Esophagus muscularis mucosa (tissue), 4 donors: ENCODE results near the gene LYG2.
"Not testable (repeated sequence)": the region's sequence is repeated elsewhere in the genome, so short reads cannot be mapped to it uniquely, and the experiment has no call there.

Experiments
- CTCF ChIP-seq, 3 experiments: fragments of 200-600 bp in 2 of 3; fragments of 450-650 bp in 1 of 3; sonication (generic) in 2 of 3; IDR thresholded peaks; one replicate each; pipeline ENCODE4 v1.5.1; 2017 to 2019; ENCODE audit warnings: antibody characterized with exemption in 3 of 3, mild to moderate bottlenecking in 2 of 3, moderate library complexity in 1 of 3
- EP300 ChIP-seq: sonication (generic); formaldehyde crosslinking; IDR thresholded peaks from one replicate; pipeline ENCODE4 v1.6.1; 2017; ENCODE audit warnings: antibody characterized with exemption
- POLR2AphosphoS5 ChIP-seq, 2 donors: sonication (generic); formaldehyde crosslinking; IDR thresholded peaks; one replicate each; pipeline ENCODE4 v1.6.1; 2017; ENCODE audit warnings: antibody characterized with exemption in 2 of 2

- not testable (repeated sequence) for TF ChIP-seq CTCF (IDR thresholded peaks at IDR 0.05); EP300; POLR2AphosphoS5 (IDR thresholded peaks at IDR 0.05)
Observed at GRCh38 chr2:99192364-99192763, 63.1 kb downstream of the LYG2 start.
